Tibial nerve (tissue), 4 donors: ENCODE results near the gene VWA3A.

Experiments used
- EP300 ChIP-seq, 2 donors: sonication (generic); formaldehyde crosslinking; IDR thresholded peaks; one replicate each; pipeline ENCODE4 v1.6.1; 2017; ENCODE audit warnings: antibody characterized with exemption in 2 of 2, mild to moderate bottlenecking in 1 of 2
- POLR2A ChIP-seq, 2 donors: fragments of 450-650 bp; IDR thresholded peaks; one replicate each; pipeline ENCODE4 v1.6.1; 2017; ENCODE audit warnings: antibody characterized with exemption in 2 of 2, mild to moderate bottlenecking in 2 of 2, moderate library complexity in 2 of 2
- TF ChIP-seq, protein P1 (sequence below), 5 experiments: fragments of 200-600 bp in 3 of 5; fragments of 450-650 bp in 2 of 5; sonication (generic) in 3 of 5; IDR thresholded peaks; one replicate each; pipeline ENCODE4 v1.5.1; 2016 to 2019; ENCODE audit warnings: antibody characterized with exemption in 5 of 5, mild to moderate bottlenecking in 3 of 5, moderate library complexity in 2 of 5

GRCh38 chr16:22086440-22086839 lies 5.9 kb upstream of the VWA3A start:
- TF ChIP-seq, protein P1, sequence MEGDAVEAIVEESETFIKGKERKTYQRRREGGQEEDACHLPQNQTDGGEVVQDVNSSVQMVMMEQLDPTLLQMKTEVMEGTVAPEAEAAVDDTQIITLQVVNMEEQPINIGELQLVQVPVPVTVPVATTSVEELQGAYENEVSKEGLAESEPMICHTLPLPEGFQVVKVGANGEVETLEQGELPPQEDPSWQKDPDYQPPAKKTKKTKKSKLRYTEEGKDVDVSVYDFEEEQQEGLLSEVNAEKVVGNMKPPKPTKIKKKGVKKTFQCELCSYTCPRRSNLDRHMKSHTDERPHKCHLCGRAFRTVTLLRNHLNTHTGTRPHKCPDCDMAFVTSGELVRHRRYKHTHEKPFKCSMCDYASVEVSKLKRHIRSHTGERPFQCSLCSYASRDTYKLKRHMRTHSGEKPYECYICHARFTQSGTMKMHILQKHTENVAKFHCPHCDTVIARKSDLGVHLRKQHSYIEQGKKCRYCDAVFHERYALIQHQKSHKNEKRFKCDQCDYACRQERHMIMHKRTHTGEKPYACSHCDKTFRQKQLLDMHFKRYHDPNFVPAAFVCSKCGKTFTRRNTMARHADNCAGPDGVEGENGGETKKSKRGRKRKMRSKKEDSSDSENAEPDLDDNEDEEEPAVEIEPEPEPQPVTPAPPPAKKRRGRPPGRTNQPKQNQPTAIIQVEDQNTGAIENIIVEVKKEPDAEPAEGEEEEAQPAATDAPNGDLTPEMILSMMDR (IDR thresholded peaks at IDR 0.05), result no peak
- TF ChIP-seq POLR2A (IDR thresholded peaks at IDR 0.05) (no peak), EP300 (IDR thresholded peaks at IDR 0.05) (no peak)
